HG02571 (cell line): ENCODE data around the gene HMGB2.
A peak's percentile ranks its signal among the peaks of the same experiment; 100 is the strongest.

Experiments
- ATAC-seq: cut with Tn5 transposase; IDR thresholded peaks from one replicate; pipeline ENCODE4 v1.9.1; 2021; ENCODE audit warnings: mild to moderate bottlenecking, moderate library complexity; ENCODE audit not compliant: unreplicated experiment

The HMGB2 gene

DNA sequence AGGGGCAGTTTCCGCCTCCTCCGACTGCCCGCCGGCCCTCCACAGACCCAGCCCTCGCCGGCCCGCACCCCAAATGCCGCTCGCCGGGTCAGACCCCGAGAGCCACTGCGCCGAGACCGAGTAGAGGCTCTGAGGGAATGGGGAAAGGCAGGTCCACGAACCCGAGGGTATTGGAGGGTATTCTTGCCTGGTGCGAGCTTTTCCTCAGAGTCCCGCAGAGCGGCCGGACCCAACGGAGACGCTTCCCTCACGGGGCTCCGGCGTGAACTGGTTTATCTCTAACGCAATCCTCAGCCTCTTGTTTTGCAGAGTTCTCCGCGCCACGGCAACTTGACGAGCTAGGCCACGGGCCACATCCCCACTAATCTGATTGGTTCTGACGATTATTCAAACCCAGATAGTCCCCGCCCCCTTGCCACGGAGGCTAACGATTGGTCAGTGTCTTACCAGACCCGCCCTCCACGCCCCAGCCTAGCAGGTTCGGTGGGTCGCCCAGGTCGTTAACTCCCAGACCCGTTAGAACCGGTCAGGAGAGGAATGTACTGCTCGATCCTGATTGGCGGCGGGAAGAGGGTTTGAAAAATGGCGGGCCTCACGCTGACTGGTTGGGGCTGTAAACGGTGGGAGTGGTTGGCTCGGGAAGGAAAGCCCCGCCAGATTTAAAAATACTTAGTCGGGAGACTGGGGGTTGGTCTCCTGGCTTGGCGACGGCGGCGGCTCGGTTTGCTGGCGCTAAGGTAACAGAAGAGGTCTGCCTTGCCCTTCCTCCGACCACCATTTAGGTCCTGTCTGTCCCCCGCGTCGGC lies at the start of gene HMGB2:
Gene HMGB2 (minus strand): TSS at position 274 of the 806 bp plus-strand sequence. CDS start 709 bp downstream, outside the sequence.
- peak; percentile 95 for ATAC-seq

DNA sequence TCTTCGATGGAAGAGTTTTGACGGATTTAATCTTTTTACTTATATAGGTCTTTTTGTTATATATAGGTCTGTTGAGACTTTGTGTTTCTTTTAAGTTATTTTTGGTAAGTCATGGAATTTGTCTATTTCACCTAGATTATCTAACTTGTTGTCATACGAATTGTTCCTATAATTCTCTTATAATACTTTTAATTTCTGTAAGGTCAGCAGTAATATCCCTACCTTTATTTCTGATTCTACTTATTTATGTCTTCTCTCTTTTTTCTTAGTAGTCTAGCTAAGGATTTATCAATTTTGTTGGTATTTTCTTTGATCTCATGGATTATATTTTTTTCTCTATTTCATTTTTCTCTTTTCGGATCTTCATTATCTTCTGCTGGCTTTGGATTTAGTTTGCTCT lies 48.2 kb upstream of the HMGB2 start:
- no peak for ATAC-seq

DNA sequence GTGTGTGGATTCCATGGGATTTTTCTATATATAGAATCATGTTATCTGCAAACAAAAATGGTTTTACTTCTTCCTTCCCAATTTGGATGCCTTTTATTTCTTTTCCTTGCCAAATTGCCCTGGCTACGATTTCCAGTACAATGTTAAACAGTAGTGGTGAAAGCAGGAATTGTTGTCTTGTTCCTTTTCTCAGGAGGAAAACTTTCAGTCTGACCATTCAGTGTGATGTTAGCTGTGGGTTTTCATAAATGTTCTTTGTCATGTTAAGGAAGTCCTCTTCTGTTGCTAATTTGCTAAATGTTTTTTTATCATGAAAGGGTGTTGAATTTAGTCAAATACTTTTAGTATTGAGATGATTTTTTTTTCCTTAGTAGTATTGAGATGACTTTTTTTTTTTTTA lies 47.5 kb upstream of the HMGB2 start:
- ATAC-seq, result no peak

DNA sequence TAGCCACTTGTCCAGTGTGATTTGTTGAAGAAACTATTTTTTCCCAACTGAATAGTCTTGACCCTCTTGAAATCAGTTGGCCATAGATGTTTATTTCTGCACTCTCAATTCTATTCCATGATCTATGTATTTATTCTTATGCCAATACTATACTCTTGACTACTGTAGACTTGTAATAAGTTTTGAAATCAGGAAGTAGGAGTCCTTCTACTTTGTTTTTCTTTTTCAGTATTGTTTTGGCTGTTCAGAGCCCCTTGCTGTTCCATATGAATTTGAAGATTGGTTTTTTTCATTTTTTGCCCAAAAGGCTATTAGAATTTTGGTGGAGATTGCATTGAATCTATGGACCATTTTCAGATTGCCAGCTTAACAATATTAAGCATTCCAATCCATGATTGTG lies 46.8 kb upstream of the HMGB2 start:
- no peak for ATAC-seq

DNA sequence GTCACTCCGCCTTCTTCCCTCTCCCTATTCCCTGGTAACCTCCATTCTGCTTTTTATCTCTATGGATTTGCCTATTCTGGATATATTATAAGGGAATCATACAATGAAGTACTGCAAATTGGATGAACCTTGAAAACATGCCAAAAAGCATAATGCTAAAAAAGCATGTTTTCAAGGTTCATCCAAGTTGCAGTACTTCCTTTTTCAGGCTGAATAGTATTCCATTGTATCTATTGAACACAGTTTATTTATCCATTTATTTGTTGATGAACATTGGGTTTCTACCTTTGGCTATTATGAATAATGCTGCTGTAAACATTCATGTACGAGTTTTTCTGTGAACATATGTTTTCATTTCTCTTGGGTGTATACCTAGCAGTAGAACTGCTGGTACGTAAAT lies 45.8 kb upstream of the HMGB2 start:
- ATAC-seq, result no peak

DNA sequence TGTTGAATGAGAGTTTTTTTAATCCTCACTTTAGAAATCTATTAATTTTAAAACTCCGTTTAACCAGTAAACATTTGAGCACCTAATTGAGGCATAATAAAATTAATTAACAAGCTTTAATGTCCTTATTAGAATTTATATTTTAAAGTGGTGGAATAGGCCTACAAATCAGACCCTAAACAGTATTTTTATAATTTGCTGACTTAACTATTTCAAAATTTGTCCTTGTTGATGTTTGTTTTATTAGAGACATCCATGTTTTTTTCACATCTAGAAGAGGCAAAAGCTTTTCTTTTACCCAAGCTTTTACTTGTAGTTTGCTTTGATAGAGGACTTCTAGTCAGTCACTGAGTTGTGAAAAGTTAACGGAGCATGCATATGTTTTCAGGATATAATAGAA lies 40.4 kb upstream of the HMGB2 start:
- ATAC-seq, result no peak

DNA sequence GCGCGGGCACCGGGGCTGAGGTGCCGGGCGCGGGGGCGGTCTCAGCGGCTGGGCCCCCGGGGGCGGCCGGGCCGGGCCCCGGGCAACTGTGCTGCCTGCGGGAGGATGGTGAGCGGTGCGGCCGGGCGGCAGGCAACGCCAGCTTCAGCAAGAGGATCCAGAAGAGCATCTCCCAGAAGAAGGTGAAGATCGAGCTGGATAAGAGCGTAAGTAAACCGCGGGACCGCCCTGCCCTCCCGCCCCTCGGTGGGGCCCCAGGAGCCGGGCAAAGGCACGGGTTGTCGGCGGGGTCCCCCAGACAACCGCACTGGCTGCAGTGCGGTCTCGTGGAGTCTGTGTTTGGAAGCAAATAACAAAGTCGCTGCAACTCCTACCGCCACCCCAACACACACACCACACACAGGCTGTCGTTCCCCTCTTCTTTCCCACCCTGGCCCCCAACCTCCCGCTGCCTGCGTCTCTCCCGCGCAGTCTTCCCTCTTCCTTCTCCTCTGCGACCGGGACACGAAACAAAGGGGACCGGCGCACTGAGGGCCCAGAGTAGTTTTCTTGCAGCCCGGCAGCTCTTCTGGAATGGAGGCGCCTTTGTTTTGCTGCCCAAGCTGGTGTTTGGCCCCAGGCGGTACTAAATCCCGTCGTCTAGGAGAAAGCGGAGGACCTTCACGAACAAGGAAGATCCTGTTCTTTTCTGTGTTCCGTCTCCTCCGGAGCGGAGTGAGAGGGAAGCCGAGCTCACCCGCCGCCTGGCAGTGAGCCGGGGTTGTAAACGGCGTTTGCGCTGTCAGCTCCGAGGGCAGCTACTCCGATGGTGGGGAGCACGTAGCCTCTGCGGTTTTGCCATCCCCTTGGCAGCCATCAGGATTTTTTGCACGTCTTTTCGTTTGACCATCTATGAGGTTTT lies 37.4 kb upstream of the HMGB2 start:
- ATAC-seq, result peak; percentile 23

DNA sequence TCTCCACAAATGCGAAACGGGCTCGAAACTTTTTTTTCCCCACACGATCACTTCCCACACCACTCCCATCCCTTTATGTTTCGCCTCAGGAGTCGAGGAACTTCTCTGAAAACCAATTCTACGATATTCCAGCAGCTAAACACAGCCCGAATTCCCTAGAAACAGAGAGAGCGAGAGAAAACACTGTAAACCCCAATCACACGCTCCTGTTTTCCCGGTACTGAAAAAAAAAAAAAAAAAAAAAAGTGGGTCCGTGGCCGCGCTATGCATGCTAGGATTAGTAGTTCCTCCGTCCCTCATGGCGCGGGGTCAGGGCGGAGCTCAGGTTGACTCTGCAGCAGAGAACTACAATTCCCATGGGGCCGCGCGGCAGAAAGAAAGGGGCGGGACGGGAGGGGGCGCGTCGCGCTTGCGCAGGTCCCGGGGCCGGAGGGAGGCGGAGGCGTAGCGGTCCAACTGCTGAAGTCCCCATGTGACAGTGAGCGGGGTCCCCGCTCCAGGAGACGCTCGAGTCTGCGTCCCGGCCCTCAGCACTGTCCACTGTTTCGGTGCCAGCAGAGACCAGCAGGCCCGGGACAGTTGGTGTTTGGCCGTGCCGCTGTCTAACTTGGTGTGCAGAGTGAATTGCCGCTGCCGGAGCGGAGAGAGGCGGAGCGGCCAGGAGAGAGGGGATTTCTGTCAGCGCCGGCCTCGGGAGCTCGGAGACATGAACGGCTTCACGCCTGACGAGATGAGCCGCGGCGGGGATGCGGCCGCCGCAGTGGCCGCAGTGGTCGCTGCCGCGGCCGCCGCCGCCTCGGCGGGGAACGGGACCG lies 36.5 kb upstream of the HMGB2 start, which contains the start of gene SAP30:
Gene SAP30 (plus strand): TSS at position 478 of the 815 bp plus-strand sequence. CDS start 229 bp downstream, at position 707.
- ATAC-seq, result peak; percentile 74

DNA sequence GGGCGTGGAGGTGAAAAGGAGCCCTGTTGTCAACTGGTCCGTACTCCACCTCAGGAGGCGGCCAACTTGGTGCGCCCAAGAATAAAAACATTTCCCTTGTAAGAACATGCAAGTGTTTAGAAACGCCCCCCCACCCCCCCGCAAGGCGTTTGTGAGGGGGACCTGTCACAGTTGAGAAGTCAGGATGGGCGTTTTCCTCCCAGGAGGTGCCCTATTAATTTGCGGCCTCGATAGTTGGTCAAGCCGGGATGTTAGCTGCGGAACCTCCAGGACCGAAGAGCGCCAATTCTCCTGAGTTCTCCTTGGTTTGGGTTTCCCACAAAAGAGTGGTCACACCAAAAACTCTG lies 35.9 kb upstream of the HMGB2 start:
- ATAC-seq, result peak; percentile 2

DNA sequence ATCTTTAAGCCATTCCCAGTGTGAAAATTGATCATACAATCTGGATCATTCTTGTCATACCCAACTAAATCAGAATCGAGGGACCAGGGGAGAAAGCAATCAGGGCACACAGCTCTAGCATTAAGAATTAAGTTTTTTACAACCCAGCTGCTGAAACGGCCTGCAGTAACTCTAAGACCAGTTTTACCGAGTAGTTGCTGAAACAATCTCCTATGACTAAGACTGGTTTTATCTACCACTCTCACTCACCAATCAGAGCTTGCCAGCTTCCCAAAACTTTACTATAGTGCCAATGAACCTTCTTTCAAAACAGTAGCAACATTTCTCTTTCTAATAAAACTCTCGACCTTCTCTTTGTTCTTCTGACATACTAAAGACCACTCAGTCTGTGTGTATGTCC lies 33.8 kb upstream of the HMGB2 start:
- no peak for ATAC-seq

DNA sequence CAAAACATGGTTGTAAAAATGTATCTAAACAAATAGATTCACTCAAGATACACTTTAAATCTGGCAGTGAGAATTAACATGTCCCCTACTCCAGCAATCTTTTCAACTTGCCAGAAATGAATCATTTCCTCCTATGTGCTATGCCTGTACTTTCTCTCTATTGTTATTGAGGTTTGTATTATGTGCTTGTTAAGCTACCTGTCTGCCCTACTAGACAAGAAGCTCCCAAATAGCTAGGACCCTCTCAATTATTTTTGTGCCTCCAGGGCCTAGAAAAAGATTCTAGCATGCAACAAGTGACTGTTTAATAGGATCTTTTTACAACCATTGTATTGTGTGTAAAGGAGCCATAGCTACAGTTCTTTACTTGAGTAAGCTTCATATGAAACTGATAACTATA lies 33.1 kb upstream of the HMGB2 start:
- no peak for ATAC-seq

DNA sequence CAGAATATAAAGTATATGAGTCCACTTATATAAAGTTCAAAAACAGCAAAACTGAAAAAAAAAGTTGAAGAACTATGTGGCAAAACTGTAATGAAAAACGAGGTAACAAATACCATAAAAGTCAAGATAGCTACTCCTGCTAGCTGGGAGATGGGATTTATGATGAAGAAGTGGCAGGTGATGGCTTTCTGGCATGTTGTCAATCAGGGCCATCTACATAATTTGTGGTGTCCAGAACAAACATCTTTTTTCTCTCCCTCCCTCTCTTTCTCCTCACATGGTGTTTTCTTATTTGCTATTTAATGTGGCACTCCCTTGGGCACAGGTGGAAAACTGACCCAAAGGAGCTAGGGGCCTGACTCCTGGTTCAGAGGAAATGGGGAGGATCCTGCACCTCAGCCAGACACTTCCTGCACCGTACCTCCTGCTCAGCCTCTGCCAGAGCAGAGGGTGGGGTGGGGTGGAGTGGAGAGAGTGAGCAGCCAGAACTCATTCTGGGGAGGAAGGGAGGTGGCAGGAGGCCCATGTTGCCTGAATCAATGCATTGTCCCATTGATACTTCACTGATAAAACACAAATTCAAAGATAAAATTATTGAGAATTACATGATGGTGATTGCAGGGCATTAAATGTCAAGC lies 31.3 kb upstream of the HMGB2 start:
- ATAC-seq, result no peak

DNA sequence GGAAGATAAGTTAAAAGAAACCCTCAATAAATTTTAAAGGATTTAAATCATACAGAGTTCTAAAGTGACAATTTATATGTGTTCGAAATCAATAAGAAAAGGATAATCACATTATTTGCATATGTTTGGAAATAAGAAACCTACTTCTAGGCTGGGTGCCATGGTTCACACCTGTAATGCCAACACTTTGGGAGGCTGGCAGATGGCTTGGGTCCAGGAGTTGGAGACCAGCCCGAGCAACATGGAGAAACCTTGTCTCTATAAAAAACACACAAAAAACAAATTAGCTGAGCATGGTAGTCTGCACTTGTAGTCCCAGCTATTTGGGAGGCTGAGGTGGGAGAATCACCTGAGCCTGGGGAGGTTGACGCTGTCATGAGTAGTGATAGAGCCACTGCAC lies 28.5 kb upstream of the HMGB2 start:
- no peak for ATAC-seq

DNA sequence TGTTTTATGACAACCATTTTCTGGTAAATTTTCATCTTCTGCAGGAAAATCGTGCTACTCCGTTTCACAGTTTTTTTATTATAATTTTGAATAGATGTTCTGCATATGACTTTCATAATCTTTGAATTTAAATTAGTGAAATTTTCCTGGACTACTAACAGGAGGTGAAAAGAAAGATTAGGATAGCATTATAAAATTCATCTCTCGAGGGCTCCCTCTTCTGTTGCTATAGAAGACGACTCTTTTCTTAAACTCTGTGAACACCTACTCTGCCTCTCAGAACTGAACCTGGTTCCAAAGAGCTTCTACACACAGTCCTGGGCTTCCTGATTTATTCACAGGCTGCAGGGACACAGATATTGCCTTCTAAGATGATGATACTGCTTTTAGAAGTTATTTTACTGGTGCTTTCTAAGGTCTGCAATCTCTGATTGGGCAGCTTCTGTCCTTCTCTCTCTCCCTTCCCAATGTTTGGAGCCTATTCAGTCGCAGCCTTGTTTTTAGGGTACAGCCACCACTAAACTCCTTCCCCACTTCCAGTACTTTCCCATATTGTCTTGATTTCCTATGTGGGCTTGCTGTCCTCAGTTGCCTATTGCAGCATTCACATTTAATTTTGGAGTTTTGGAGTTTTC lies 26.5 kb upstream of the HMGB2 start:
- ATAC-seq, result no peak

DNA sequence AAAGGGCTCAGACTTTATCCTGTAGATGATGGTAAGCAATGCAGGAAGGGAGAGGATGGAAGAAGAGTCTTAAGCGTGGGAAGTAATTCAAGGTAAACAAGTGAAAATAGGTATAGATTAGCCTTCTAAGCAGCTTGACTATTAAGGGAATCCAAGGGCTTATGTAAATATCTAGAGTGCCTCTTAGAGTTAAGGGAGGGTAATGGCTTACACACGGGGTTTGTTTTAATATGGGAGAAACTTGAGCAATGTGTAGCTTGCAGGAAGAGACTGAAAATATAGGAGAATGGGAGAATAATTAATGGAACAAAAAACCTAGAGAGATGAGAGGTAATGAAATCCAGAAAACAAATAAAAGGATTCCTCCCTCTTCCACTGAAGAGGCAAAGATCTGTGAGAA lies 23.8 kb upstream of the HMGB2 start:
- ATAC-seq, result no peak

DNA sequence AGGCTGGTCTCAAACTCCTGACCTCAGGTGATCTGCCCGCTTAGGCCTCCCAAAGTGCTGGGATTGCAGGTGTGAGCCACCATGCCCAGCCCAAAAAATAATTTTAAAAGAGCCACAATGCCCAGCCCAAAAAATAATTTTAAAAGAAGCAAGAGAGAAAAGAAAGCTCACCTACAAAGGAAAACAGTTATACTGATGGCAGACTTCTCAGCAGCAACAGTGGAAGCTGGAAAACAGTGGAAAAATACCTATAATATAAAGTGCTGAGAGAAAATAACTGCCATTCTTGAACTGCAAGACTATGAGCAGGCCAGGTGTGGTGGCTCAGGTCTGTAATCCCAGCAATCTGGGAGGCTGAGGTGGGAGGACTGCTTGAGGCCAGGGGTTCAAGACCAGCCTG lies 13.3 kb upstream of the HMGB2 start:
- no peak for ATAC-seq

DNA sequence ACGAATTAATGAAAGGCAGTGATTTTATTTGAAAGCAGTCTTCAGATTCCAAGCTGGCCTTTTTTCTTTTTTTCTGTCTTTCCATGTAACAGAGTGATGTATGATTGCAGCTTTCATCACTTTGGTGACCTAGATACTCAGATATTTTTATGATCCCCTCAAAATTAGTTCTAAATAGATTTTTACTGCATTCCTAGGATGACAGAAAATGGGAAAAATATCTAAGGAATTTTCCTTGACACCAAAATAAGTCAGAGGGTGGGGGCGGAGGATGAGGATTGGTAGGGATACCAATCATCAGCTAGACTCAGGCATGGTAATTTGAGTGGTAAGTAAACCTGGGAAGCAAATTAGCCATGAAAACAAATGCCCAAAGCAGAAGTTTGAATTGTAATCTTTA lies 11.9 kb upstream of the HMGB2 start:
- ATAC-seq, result no peak

DNA sequence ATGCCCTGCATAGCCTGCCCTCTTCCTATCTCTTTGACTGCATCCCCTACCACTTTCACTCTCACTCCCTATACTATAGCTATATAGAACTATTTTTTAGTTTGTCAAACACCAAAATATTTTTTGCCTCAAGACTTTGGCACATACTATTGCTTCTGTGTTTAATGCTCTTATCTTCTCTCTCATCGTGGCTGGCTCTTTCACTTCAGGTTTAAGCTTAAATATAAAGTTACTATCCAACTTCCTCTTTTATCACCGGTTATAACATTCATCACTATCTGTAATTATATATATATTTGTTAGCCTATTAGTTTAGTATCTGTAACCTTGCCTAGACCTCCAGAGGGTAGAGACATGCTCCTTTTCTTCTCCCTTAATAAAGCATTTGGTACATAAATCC lies 11.5 kb upstream of the HMGB2 start:
- no peak for ATAC-seq

DNA sequence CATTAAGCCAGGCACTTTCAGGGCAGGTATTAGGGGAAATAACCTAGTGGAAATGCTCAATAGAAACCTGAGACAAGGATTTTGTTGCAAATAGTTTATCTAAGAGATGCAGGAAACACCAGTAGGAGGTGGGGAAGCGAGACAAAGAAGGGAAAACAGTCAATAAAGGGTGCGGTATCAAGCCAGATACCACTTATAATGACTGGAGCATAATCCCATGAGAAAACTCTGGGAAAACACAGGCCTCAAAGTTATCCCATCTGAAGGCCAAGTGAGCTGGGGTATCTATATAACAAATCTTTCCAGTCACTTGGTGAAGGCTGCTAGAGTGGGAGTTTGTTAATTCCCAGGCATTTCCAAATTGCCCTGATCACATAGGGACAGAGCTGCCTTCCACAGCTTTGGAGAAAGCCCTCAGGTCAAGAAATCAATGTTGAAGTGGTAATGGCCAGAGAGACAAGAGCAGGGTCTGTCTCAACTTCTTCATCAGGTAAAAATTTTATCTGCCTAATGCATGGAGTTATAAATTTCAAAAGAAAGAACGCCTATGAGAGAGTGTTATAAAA lies 9.8 kb upstream of the HMGB2 start:
- ATAC-seq, result no peak

DNA sequence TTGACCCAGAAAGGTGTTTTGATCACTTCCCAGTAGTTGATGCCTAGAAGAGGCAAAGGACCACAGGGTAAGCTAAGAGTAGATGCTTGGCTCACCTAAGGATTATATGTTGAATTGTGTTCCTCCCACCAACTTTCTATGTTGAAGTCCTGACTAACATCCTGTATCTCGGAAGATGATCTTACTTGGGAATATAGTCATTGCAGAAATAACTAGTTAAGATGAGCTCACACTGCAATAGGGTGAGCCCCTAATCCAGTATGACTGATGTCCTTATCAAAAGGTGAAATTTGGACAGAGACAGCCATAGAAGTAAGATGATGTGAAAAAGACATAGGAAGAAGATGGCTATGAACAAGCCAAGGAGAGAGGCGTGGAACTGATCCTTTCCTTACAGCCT lies 3.3 kb upstream of the HMGB2 start:
- no peak for ATAC-seq
